Lower leg skin (tissue), 3 donors: ENCODE data around the gene NELFCD.

Experiments used
- CTCF ChIP-seq, 3 donors: fragments of 450-650 bp; IDR thresholded peaks; one replicate each; pipeline ENCODE4 v1.5.1; 2016; ENCODE audit warnings: antibody characterized with exemption in 3 of 3, mild to moderate bottlenecking in 3 of 3, moderate library complexity in 2 of 3
- POLR2A ChIP-seq, 2 donors: fragments of 450-650 bp; IDR thresholded peaks; one replicate each; pipeline ENCODE4 v1.6.1; 2016 to 2017; ENCODE audit warnings: antibody characterized with exemption in 2 of 2, mild to moderate bottlenecking in 1 of 2, moderate library complexity in 1 of 2

GRCh38 chr20:59002388-59002787 is 21.3 kb downstream of the NELFCD start:
- TF ChIP-seq CTCF (IDR thresholded peaks at IDR 0.05): no peak
- no peak for TF ChIP-seq POLR2A (IDR thresholded peaks at IDR 0.05)
